ENCODE measurements around the gene ATP5PF.
A peak's percentile ranks its signal among the peaks of the same experiment; 100 is the strongest.
"Not testable (repeated sequence)": the region's sequence is repeated elsewhere in the genome, so short reads cannot be mapped to it uniquely, and the experiment has no call there.

The ATP5PF gene

DNA sequence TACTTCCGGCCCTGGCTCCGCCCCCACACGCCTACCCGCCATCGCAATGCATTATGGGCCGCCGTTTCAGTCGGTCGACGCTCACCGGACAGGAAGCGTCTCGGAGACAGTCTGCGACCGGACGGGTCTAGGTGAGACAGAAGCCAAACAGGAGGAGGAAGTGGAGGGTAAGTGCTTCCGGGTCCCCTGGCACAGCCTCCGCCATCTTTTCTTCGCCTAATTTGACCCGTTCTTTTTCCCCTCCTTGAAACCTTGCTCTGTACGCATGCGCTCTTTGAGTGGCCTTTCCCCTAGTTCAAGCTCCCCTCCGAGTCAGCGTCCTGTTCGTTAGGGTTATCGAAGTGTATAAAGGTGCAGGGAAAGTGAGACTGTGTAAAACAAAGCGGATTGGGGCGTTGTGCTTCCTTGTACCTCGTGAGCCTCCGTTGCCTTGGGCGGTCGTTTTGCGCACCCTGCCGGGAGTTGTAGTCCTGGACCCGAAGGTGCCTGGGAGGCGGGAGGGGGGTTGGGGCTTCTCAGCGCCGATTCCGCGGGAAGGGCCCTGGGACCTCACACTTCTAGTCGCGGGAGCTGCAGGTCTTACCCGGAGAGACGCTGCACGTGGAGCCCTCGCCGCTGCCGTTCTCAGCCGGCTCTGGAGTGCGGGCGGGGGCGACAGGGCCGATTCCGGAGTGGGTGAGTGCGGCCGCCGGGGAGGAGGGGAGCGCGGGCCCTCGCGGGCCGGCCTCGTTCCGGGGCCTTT is at the start of gene ATP5PF, which contains the start of gene GABPA:
Gene ATP5PF (minus strand): TSS at position 1 of the 742 bp plus-strand sequence. CDS start 5,110 bp downstream, outside the sequence.
Gene GABPA (plus strand): TSS at position 69 of the 742 bp plus-strand sequence. CDS start 6,627 bp downstream, outside the sequence.
- peak; percentile 99 for DNase-seq (ENCODE audit: low read depth)

DNA sequence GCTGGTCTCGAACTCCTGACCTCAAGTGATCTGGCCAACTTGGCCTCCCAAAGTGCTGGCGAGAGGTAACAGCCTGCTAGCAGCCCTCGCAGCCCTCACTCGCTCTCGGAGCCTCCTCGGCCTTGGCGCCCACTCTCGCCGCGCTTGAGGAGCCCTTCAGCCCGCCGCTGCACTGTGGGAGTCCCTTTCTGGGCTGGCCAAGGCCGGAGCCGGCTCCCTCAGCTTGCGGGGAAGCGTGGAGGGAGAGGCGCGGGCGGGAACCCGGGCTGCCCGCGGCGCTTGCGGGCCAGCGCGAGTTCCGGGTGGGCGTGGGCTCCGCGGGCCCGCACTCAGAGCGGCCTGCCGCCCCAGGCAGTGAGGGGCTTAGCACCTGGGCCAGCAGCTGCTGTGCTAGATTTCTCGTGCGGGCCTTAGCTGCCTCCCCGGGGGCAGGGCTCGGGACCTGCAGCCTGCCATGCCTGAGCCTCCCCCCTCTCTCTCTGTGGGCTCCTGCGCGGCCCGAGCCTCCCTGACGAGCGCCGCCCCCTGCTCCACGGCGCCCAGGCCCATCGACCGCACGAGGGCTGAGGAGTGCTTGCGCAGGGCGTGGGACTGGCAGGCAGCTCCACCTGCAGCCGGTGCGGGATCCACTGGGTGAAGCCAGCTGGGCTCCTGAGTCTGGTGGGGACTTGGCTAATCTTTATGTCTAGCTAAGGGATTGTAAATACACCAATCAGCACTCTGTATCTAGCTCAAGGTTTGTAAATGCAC is 43.6 kb upstream of the ATP5PF start:
- DNase-seq (ENCODE audit: low read depth), result not testable (repeated sequence)

GRCh38 chr21:25776440-25776839 is 41.7 kb upstream of the ATP5PF start:
- DNase-seq (ENCODE audit: low read depth), result no peak

GRCh38 chr21:25772686-25773085 is 38.0 kb upstream of the ATP5PF start:
- DNase-seq (ENCODE audit: low read depth), result no peak

DNA sequence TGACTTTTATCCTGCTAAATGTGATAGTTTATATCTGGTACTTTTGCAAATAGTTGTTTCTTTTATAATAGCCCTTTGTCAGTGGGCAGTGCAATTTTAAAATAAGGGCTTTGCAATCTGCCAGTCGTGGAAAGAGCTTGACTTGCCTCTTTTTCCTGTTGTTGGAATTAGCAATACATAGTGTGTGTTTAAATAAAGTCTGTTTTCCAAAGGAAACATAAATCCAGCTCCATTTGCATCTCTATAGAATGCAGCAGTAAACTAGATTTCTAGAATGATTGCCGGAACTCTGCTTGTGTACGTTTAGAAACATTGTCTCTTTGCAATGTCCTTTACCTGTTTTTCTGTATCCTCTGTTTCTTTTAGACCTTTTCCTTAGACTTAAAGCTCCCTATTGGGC is 33.2 kb upstream of the ATP5PF start:
- no peak for DNase-seq (ENCODE audit: low read depth)

GRCh38 chr21:25764065-25764464 is 29.4 kb upstream of the ATP5PF start:
- DNase-seq (ENCODE audit: low read depth), result no peak

DNA sequence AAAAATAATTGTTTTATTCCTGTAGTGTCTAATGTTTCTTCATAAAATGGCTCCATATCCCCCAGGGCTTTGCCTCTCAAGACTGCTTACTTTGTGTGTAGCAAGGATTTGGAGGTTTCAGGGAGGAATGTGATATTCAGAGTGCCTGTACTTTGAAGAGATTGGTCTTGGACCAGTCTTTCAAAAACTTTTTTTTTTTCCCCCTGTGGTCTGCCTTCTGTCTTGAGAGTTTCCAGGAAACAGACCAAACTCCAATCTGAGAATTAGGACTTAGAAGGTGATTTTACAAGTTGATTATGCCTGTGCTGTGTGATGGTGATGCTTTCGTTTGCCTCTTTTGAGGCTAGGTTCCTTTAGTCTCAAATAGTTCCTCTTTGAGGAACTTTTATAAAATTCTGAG is 26.0 kb upstream of the ATP5PF start:
- DNase-seq (ENCODE audit: low read depth), result no peak

DNA sequence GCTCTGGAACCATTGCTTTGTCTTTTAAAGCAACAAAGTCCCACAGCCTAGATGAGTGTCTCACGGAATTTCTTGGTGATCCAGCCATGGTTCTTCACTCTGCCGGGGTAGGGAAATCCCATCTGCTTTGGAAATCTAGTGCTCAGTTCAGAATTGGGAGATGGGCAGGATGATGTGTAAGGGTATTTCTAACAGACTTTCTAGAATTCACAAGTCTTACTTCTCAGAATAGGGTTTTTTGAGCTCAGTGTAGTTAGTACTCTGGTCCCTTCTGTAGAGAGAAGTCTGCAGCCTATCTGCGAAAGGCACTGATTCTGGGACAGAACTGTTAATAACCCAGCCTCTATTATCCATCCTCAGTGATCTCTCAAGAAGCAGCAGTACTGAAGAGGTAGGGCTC is 25.4 kb upstream of the ATP5PF start:
- no peak for DNase-seq (ENCODE audit: low read depth)

GRCh38 chr21:25759573-25759972 is 24.9 kb upstream of the ATP5PF start:
- DNase-seq (ENCODE audit: low read depth), result no peak

GRCh38 chr21:25757531-25757930 is 22.8 kb upstream of the ATP5PF start:
- no peak for DNase-seq (ENCODE audit: low read depth)

- DNase-seq (ENCODE audit: low read depth), result no peak
These were observed 21.7 kb upstream of the ATP5PF start for GRCh38 chr21:25756190-25756932.

DNA sequence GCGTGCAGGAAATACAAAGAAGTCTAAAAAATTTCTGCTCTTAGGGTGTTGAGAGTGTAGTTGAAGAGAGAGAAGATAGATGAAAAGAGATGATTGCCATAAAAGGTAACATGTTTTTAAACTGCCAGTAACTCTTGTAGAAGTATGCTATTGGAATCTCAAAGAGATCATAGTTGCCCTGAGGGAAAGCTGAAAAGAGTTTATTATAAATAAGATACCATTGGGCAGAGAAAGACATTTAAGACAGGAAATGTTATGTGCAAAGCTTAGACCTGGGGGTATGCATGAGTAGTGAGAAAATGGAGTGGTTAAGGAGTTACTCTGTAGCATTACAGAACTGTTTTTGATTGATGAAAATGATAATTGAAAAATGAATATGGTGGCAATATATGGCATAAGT is 17.7 kb upstream of the ATP5PF start:
- DNase-seq (ENCODE audit: low read depth), result no peak

- DNase-seq (ENCODE audit: low read depth), result no peak
These were observed 15.4 kb upstream of the ATP5PF start for GRCh38 chr21:25750085-25750484.

- no peak for DNase-seq (ENCODE audit: low read depth)
These were observed 10.2 kb upstream of the ATP5PF start for GRCh38 chr21:25744854-25745253.

DNA sequence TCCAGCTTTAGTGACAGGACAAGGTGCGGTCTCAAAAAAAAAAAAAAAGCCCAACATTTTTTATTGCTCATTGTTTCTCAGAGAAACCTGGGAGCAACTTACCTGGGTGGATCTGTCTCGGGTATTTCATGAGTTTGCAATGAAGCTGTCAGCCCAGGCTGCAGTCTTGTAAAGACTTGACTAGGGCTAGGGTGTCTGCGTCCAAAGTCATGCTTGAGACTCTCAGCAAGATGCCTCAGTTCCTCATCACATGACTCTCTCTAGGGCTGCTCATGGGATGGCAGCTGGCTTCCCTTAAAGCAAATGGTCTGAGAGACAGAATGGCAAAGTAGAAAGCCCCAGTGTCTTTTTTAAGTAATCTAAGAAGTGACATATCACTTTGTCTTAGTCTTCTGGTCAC is 8.2 kb upstream of the ATP5PF start:
- DNase-seq (ENCODE audit: low read depth), result no peak

DNA sequence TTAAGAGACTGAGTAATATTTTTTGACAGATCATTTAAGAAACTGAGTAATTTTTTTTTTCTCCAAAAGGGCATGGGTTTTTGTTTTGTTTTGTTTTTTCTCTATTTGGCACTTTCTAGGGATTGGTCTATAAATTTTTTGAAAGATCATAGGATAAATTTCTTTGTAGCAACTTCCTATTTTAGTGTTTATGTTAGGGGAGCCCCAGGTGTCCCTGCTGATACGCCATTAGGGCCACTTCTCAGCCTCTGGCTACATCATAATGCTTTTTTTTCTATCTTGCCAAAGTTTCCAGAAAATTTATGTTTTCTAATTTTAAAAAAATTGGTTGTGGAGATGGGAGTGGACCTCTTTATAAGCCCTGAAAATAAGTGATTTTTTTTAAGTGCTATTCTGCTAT is 2.7 kb upstream of the ATP5PF start:
- DNase-seq (ENCODE audit: low read depth), result no peak

GRCh38 chr21:25735646-25736597 is 1.2 kb upstream of the ATP5PF start:
- peak; percentile 67 for DNase-seq (ENCODE audit: low read depth)

DNA sequence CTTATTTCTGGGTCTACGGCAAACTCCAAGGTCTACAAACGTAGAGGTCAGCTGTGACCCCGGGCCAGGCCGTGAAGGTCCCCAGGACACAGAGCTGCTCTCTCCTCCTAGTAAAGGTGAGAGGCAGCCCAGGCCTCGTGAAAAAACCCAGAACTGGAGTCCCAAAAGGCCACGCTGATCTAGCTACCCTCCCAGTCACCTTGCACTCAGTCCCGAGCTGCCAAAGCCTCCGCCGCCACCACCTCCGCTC is 125 bp downstream of the ATP5PF start:
- DNase-seq (ENCODE audit: low read depth), result no peak

DNA sequence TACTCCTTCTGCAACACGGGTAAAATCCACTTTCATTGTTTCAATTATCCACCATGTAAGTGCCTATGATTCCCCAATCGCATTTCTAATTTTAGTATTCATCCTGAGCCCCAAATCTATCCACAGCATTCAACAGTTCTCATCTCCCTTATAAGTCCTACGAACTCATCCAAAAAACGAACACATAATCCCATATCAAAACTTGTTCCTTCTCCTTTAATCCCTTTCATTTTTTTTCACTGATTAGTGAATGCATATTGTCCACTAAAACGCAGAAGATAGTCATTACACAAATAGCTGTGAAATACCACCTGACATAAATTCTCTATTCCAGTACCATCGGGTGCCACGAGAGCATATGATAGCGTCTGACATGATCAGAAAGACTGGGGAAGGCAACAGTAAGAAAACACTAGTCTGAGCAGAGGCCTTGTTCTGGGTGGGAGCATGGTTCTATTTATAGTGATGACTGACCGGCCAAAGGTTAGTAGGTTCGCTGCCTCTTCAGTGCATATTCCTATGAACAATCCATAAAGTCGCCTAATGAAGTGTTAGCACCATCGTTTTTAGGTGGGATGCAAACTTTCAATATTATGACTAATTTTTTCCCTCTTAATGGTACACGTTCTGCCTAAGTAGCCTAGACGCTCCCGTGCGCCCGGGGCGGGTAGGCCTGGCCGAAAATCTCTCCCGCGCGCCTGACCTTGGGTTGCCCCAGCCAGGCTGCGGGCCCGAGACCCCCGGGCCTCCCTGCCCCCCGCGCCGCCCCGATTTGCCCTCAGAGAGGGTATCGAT is 648 bp downstream of the ATP5PF start:
- peak; percentile 7 for DNase-seq (ENCODE audit: low read depth)

GRCh38 chr21:25732091-25732760 is 2.5 kb downstream of the ATP5PF start:
- DNase-seq (ENCODE audit: low read depth), result no peak
